D721Med (cell line): Measurements from ENCODE around the gene RNF41.
A peak's percentile ranks its signal among the peaks of the same experiment; 100 is the strongest.
"Not testable (repeated sequence)": the region's sequence is repeated elsewhere in the genome, so short reads cannot be mapped to it uniquely, and the experiment has no call there.

Experiments used
- DNase-seq: peaks from one replicate; pipeline ENCODE4 v3.0.0; 2011; ENCODE audit warnings: low spot score; ENCODE audit not compliant: insufficient read length
- FAIRE-seq: peaks from 2 replicates; lab custom pipeline; 2011; peaks lifted over from hg19 to GRCh38; lab: Jason Lieb, UNC
- TF ChIP-seq, protein P1 (sequence below): IDR thresholded peaks from 2 replicates; pipeline ENCODE4 v1.5.1; 2012; ENCODE audit warnings: mild to moderate bottlenecking, control low read depth; ENCODE audit not compliant: insufficient read depth; ENCODE audit errors: missing control alignments

The RNF41 gene

GRCh38 chr12:56202366-56202765, 19.4 kb downstream of the RNF41 start:
- DNase-seq (no peak), FAIRE-seq (no peak)
- TF ChIP-seq, protein P1, sequence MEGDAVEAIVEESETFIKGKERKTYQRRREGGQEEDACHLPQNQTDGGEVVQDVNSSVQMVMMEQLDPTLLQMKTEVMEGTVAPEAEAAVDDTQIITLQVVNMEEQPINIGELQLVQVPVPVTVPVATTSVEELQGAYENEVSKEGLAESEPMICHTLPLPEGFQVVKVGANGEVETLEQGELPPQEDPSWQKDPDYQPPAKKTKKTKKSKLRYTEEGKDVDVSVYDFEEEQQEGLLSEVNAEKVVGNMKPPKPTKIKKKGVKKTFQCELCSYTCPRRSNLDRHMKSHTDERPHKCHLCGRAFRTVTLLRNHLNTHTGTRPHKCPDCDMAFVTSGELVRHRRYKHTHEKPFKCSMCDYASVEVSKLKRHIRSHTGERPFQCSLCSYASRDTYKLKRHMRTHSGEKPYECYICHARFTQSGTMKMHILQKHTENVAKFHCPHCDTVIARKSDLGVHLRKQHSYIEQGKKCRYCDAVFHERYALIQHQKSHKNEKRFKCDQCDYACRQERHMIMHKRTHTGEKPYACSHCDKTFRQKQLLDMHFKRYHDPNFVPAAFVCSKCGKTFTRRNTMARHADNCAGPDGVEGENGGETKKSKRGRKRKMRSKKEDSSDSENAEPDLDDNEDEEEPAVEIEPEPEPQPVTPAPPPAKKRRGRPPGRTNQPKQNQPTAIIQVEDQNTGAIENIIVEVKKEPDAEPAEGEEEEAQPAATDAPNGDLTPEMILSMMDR = no peak

GRCh38 chr12:56198836-56199235, 22.9 kb downstream of the RNF41 start:
- no peak for DNase-seq
- FAIRE-seq = no peak
- TF ChIP-seq, protein P1 = no peak

DNA sequence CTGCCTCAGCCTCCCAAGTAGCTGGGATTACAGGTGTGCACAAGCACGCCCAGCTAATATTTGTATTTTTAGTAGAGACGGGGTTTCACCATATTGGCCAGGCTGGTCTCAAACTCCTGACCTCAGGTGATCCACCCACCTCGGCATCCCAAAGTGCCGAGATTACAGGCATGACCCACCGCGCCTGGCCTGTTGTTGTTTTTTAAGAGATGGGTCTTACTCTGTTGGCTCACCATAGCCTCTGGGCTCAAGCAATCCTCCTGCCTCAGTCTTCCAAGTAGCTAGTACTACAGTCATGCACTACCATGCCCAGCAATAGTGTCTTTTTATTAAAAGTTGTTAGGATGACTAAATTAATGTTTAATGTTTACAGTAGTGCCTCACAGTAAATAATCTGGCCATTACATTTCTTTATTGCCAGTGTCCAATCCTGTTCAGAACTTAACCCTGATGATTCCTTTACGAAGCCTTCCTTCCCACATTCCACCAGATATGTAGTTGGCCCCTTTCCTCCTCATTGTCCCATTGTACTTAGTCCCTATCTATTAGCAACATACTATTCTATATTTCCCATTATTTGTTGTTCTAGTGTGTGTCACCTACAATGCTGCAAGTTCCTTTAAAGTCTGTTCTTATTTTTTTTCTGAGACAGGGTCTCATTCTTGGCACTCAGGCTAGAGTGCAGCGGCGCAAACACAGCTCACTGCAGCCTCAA, 23.6 kb downstream of the RNF41 start:
- TF ChIP-seq, protein P1 = no peak
- FAIRE-seq = no peak
- DNase-seq = no peak

DNA sequence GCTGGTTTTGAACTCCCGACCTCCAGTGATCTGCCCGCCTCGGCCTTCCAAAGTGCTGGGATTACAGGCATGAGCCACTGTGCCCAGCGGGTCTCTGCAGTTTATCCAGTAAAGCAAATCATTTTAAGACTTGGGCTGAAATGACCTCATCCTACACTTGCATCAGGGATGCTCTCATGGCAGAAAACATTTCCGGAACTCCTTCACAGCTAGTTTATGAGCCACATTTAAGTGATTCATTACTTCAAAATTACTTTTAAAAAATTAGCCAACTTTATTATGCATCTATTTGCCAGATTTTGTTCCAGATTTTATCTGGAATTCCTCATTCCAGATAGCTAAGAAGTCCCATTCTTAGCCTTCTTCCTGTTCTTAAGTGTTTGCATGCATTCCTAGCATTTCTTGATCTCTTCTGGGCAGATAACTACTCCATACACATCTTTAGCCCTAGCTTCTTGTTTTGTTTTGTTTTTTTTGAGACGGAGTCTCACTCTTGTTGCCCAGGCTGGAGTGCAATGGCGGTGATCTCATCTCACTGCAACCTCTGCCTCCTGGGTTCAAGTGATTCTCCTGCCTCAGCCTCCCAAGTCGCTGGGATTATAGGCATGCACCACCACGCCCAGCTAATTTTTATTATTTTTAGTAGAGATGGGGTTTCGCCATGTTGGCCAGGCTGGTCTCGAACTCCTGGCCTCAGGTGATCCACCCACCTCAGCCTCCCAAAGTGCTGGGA, 24.7 kb downstream of the RNF41 start:
- not testable (repeated sequence) for FAIRE-seq, DNase-seq

DNA sequence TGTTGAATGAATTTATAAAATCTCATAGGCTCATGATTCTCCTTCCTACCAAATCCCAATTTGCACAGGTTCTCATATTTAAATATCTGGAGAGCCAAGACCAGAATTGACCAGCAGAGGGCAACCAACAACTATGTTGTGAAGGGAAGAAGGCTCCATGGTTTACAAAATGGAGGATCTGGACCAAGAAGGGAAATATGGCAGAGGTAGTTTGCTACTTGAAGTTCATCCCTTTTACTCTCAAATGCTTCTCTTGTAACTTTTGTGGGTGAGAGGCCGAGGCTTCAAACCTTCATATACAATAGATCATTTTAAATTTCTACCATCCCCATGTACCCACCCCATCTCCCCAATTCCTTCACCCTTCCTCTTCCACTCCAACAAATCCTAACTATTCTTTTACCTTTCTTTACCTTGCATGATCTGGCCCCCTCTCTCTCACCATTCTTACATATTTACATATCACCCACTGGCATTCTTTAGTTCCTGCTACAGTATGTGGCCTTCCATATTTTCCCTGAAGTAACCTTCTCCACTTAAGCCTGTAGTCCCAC, 28.6 kb downstream of the RNF41 start:
- DNase-seq (peak; percentile 53), FAIRE-seq (peak; percentile 38)
- TF ChIP-seq, protein P1 = peak; percentile 91

GRCh38 chr12:56192582-56192981, 29.1 kb downstream of the RNF41 start:
- FAIRE-seq = no peak
- TF ChIP-seq, protein P1 = no peak
- no peak for DNase-seq

- DNase-seq (no peak), FAIRE-seq (no peak)
- TF ChIP-seq, protein P1 = no peak
These were observed 31.0 kb downstream of the RNF41 start for GRCh38 chr12:56190695-56191155.
